GM18951 (cell line): Measurements from ENCODE around the gene C4orf50.

Source experiments
- POLR2A ChIP-seq: IDR thresholded peaks from 4 replicates; pipeline ENCODE4 v1.6.1; 2011; ENCODE audit warnings: mild to moderate bottlenecking; ENCODE audit not compliant: insufficient read length, insufficient read depth; ENCODE audit errors: extremely low read depth
- in situ Hi-C: fragments of 300-500 bp; cut with MboI; formaldehyde crosslinking; loops from one replicate; pipeline ENCODE4 v1.12.0; 2022; ENCODE audit warnings: low sequenced_read_pairs, mixed read lengths, inconsistent platforms; ENCODE audit not compliant: unreplicated experiment

Gene C4orf50

DNA sequence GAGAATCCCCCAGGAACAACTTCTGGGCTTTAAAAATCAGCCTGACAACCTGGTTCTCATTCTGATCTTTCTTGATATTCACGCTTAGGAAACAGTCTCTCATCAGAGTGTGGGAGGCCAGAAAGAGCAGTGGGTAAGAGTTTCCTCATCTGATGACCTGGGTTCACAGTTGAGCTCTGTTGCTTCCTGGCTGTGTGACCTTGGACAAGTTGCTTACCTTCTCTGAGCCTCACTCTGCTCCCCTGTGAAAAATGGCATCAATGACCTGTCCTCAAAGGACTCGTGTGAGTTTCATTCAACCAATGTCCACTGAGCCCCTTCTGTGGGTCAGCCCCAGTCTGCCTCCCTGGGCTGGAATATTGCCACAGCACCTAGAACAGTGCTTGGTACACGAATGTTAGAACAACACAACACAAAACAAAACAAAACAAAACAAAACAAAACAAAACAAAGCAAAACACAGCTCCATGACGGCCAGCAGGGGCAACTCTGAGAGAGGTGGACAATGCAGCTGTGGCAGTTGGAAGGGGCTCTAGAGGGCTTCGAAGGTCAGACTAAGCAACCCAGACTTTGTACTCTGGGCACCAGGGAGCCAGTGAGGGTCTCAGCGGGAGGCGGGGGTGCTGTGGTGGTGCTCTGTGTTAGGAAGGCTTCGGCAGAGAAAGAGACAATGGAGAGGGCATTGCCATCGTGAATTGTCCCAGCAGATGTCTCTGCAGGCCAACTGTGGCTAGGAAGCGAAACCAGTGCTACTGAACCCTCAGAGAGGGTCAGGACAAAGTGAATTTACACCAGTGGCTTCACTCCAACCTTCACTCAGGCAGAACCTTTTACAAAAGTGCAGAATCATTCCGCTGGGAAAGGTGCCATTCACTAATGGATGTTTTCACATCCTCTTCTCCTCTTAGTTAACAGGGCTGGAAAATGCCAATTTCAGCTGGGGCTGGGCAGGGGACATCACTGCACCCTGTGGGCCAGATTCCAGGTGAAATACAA, 14.3 kb upstream of the C4orf50 start:
- TF ChIP-seq POLR2A, result no peak
- in situ Hi-C loops, result no loop called here

DNA sequence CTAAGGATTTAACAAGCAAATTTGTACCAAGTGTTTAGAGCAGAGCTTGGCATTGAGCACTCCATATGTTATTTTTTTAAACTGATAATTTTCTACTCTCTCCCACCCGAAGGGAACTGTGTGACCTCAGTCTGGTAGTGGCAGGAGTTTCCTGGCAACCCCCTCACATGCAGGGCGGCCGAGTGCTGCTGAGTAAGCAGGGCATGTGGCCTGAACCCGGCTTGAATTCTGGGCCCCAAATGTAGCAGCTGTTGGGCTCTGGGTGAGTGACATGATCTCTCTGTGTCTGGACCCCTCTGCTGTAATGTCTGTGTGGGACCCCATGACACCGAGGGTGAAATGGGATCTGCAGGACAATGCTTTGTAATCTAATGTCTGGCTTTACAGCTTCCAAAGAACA, 13.6 kb upstream of the C4orf50 start:
- in situ Hi-C loops, result no loop called here
- TF ChIP-seq POLR2A, result no peak

DNA sequence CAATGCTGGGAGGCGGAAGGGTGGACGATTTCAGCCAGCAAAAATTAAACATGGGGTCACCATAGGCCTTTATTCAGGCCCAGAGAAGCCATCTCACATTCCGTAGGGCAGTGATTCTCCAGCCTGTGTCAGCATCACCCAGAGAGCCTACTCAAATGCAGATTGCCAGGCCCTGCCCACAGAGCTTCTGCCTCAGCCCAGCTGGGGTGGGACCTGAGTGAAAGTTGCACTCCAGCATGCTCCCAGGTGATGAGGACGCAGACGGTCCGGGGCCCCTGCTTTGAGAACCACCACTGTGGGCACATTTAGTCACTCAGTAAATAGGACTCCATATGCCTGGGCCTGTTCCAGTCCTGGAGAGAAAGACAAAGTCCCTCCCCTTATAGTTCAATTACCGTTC, 12.4 kb upstream of the C4orf50 start:
- in situ Hi-C loops, result no loop called here
- TF ChIP-seq POLR2A, result no peak

DNA sequence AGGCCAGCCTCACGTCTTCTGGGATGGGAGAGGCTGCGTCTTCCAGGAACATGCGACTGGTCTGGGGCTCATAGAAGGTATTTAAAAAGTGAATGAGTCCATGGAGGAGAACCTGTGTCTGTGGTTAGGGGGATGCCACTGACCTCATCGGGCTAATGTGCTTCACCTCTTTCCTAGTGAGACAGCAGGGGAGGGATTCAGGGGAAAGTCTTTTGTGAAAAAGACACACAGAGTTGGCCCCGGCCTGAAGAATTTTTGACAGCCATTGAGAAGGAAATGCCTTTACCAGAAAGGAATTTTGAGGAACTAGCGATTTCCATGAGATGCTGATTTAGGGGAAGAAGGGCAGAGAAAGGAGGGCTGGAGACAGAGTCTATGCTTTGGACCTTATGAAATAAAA, 11.0 kb upstream of the C4orf50 start:
- TF ChIP-seq POLR2A, result no peak
- in situ Hi-C loops, result no loop called here

DNA sequence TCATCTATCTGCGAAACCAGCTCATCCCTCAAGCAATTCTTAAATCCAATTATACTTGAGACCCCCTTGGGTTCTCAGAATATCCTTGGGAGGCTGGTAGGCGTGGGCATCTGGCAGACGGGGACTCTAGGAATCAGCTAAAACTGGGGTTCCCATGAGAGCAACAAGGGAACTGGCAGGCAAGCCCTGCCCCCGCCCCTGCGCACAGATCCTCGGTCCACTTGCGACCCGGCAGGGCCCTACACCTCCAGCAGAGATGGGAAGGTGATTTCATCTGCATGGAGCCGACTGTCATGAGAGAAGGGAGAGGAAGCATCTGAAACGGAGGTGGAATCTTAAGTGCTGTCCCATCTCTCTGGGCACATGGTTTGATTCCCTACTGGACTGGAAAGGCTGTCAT, 9.9 kb upstream of the C4orf50 start:
- TF ChIP-seq POLR2A, result no peak
- in situ Hi-C loops, result no loop called here

DNA sequence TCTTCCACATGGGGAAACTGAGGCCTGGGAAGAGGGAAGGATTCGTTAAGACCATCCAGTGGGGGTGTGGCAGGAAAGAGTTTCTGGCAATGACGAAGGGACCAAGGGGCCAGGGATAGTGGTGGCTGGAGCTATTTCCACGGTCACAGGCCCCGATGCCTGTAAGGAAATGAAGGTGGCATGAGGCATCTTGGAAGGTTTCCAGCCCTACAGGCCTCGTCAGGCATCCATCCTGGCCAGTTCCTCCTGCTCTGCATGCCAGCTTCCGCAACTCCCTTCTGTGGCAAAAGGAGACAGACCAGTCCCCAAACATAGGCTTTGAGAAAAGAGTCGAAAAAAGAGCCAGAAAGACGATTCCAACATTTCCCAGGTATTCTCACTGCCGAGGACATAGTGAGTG, 9.2 kb upstream of the C4orf50 start:
- in situ Hi-C loops, result no loop called here
- TF ChIP-seq POLR2A, result no peak

DNA sequence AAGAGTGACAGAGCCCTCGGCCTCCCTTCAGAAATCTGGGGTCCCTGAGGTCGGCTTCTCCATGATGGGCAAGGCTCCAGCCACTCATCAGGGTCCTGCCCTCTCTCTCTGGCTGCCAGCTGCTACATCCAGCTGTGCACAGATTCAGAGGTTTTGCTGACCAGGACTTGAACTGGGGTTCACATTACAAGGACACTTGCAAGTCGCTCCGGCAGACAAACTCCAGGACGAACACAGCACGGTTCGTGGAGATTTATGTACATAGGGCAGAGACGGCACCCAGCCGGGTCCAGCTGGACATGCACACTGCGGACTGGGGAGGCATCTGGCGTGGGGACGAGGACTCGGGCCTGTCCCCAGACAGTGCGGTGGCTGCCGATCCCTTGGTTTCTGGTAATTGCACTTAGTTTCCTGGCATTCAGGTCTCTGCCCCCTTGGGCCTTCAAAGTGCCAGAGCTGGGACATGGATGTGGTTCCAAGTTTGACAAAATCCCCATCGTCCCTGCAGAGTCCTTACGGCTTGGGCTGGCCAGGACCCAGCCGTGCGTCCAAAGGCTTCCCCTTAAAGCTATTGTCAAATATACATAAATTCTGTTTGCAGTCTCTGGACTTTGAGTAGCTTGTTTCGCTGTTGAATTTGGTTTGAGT, 6.2 kb upstream of the C4orf50 start:
- no peak for TF ChIP-seq POLR2A
- in situ Hi-C loops, result no loop called here

DNA sequence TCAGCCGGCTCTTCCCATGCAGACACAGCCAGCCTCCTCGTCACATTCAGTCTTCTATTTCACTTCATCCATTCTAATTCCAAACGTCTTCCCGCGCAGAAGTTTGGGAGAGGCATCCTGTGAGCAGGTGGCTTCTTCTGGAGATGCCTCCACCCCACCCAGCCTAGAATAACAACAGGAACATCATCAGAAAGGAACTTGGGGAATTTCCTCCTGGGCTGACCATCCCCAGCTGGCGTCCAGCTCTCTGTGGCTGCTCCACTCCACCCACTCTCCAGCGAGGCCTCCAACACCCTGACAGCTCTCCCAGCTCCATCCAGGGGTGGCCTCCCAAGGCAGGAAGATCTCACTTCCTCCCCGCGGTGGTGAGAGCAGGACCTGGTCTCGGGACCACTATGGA, 5.5 kb upstream of the C4orf50 start:
- in situ Hi-C loops, result no loop called here
- TF ChIP-seq POLR2A, result no peak

DNA sequence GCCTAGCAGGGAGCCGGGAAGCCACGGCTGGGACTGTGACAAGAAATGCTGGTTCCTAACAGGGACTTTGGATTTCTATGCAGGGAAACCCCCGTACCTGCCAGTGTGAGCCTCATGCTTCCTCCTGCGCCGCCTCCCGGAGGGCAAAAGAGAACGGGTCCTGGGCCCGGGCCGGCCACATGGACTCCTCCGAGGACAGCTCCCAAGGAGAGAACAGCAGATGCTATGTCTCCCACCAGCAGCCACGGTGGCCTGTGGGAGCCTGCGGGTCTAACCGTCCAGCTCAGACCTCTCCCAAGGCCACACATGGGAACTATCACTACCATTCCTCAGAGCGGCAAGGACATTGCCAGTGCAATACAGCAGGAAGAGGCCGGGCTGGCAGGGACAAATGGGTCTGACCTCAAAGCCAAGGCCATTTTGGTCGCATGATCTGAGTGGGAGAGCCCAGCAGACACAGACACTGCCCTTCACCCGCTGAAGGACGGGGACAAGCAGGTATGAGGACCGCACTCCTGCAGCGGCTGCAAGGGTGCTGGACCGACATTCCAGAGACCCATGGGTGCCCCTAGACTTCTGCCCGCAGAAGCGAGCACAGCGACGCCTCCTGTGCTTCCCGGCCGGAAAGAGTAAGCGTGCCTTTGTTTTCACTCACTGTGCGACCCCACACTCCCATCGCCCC, 4.5 kb upstream of the C4orf50 start:
- in situ Hi-C loops, result no loop called here
- TF ChIP-seq POLR2A, result no peak

DNA sequence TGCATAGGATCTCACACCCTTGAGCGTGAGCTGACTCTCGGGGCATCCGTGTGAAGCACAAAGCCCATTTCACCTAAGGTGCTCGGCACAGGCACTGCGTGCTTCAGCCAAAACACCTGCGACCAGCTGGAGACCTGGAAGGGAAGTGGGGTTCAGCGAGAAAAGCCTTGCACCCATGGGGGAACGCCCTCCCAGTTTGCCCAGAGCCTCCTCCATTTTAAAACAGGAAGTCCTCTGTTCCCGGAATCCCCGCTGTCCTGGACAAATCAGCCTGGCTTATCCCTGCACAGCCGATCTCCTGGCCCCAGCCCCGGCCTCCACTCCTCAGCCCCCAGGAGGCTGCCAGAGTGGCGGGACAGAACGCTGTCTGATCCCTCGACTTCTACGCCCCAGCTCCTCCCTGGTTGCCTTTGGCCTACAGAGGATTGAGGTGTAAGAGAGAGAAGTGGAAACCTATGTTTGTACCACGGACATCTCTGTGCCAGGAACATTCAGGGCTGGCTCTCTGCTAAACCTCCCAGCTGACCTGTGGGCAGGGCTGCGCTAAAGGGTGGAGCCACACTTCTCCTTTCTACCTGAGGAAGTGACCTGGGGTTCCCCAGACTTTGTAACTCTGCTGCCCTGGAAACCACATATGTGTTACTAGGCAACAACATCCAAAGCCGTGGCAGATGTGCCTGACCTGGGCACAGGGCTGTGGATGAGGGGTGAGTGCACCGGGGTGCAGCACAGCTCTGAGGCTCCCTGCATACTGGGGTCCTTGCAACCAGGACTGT, 3.8 kb upstream of the C4orf50 start:
- TF ChIP-seq POLR2A, result no peak
- in situ Hi-C loops, result no loop called here

DNA sequence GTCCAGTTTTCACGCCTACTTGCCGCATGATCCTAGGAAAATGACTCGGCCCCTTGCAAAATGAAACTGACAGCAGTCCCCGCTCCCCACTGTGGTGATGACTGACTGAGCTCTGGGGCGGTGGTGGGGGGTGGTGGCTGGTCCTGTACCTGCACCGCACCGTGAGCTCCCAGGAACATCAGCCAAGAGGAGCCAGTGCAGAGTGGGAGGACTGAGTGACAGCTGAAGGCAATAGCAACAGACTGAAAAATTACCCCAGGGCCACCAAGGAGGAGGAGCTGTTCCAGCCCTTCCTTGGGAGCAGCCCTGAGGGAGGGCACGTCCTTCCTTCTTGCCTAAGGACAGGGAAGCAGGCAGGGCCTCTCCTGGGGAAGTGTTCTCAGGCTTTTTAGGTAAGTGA, 2.4 kb upstream of the C4orf50 start:
- TF ChIP-seq POLR2A, result no peak
- in situ Hi-C loops, result no loop called here

DNA sequence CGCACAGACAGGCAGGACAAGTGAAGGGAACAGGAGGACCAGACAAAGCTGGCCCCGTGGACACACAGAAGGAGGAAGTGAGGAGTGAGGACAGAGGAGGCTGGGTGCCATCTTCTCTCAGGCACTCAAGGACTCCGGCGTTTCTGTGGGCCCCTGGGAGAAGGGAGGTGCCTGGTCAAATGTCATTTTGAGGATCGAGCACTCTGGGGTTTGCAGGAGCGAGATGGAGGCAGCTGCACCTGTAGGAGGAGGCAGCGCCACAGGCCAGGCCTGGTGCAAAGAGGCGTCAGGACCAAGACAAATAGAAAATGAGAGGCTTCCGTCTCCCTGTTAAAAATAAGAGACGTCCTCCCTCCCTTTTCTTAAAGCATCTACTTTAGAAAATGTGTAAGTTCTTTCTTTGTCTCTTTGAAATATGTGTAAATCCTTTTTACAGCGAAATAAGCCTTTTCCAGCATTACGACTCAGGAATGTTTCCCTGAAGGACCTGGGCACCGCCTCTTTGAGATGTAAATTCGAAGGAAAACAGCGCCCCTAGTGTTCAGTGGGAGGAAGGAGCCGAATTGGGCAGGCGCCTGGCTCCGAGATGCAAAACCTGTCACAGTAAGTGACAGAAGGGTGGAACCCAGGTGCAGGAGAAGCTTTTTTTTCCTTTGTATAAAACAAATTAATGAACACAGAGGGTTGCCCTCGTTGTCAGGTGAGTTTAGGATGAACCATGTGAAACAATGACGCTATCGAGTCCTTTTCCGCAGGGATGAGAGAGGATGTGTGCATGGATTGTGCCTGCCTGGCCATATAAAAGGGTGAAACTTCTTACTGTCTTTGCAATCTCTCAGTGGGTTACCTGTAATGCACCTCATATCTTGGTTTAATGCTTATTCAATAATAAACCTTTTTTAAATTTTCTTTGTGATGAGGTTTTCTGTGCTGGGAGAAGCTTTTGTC, 1.4 kb upstream of the C4orf50 start:
- TF ChIP-seq POLR2A, result no peak
- in situ Hi-C loops, result no loop called here
